HTR-8/SVneo (cell line): ENCODE measurements around the gene RPTOR.

Experiments
- DNase-seq: peaks from one replicate; pipeline ENCODE4 v3.0.0; 2011; ENCODE audit warnings: low spot score, mixed read lengths; ENCODE audit not compliant: insufficient read length
- FAIRE-seq: peaks from 2 replicates; lab custom pipeline; 2011; peaks lifted over from hg19 to GRCh38; lab: Jason Lieb, UNC

RPTOR gene

GRCh38 chr17:80832888-80833583 lies 288.4 kb downstream of the RPTOR start:
- DNase-seq (peak; percentile 97), FAIRE-seq (peak; percentile 99)

- DNase-seq (no peak), FAIRE-seq (no peak)
Measured at GRCh38 chr17:80833952-80834892, 289.6 kb downstream of the RPTOR start.

- no peak for FAIRE-seq
- no peak for DNase-seq
Measured at GRCh38 chr17:80834893-80835275, 290.2 kb downstream of the RPTOR start.

- no peak for DNase-seq
- no peak for FAIRE-seq
Measured at GRCh38 chr17:80835816-80836657, 291.4 kb downstream of the RPTOR start.

DNA sequence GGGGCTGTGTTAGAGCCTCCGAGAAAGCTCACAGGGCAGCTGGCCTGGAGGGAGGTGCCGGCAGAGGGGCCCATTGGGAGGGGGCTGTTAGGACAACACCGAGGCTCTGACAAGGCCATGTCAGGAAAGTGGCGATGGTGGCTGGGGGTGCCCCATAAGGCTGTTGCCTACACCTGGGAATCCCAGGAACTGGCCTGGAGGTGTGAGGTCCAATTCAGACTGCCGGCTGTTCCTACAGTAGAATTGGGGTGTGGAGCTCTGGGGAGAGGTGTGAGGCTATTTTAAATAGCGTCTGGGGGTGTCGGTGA lies 292.0 kb downstream of the RPTOR start:
- DNase-seq (no peak), FAIRE-seq (no peak)

GRCh38 chr17:80836971-80837481 lies 292.4 kb downstream of the RPTOR start:
- no peak for FAIRE-seq
- DNase-seq = no peak

GRCh38 chr17:80837711-80838110 lies 293.1 kb downstream of the RPTOR start:
- FAIRE-seq = no peak
- DNase-seq = no peak

- DNase-seq (no peak), FAIRE-seq (no peak)
Measured at GRCh38 chr17:80838311-80839025, 293.8 kb downstream of the RPTOR start.

- FAIRE-seq (no peak), DNase-seq (no peak)
Measured at GRCh38 chr17:80839026-80839345, 294.3 kb downstream of the RPTOR start.

DNA sequence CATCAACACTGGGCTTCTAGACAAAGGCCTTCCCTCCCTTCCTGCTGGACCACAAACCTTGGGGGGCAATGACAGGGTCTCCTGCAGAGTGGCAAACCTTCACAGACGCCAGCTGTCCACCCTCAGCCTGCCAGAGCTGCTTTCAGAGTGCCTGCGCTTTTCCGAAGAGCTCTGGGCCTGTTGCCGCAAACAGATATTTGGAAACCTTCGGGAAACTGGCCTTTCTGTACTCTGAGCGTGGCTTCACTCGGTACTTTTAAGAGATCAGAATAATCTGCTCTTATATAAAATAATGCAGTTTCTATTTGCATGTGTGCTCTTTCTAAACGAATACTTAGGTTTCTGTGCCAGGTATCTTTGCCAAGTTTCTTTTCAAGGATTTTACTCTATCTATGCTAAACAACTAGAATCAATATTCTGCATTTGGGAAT lies 294.9 kb downstream of the RPTOR start:
- FAIRE-seq (no peak), DNase-seq (no peak)

DNA sequence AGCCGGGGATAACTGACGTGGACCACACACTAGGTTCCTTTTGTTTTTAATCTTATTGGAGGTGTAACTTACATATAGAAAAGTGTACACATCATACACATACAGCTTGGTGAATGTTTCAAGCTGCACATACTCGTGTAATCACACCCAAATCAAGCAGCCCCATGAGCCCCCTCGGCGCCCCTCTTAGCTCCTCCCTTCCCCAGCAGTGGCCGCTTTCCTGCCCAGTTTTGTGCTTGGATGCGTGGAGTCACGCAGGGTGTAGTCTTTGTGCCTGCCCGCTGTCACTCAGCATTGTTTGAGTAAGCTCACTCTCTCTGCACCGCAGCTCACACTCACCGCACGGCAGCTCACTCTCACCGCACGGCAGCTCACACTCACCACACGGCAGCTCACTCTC lies 295.3 kb downstream of the RPTOR start:
- DNase-seq = no peak
- FAIRE-seq = no peak

DNA sequence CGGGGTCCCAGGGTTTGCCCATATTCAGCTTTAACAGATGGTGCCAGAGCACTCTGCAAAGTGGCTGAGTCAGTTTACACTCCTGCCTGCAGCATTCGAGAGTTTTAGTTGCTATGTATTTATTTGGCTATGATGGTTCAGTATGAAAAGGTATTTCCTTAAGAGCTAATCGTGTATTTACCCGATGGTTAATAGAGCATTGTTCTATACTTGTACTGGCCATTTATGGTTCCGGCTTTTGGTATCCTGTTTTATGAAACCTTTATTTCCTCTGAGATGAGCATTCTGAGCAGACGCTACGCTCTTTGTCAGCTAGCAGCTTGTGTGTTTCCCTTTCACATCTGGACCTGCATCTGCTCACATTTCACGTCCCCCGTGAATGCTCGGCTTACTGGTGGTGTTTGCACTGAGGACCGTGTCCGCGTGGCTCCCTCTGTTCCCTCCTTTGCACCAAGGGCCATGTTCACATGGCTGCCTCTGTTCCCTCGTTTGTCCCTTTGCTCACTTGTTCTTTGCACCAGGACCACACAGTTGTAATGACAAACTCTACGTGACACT lies 297.9 kb downstream of the RPTOR start:
- FAIRE-seq (peak; percentile 42), DNase-seq (no peak)

- FAIRE-seq (no peak), DNase-seq (no peak)
Measured at GRCh38 chr17:80843741-80844156, 299.1 kb downstream of the RPTOR start.

DNA sequence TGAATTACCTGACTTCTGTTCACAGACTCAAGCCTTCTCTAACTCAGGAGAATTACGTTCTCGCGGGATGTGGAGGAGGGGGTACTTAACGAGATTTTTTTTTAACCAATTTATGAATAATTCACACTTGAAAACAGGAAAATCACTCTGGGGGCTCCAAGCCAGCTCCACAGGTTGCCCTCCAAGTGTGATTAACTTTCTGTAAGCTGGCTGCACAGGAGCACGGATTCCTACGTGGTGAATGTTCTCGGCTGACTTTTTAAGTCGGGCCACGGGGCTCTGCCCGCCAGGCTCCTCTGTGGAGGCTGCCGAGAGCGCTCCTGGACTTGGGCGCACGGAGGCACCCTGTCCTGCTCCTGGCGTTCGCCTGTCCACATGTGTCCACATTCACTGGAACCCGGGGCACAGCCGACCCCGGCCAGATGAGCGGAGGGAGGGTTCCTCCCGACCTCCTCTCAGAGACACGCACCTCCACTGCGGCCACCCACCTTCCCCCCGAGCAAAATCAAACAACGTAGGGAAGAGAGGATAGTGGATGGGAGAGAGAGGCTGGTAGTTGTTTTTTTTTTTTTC lies 299.9 kb downstream of the RPTOR start:
- FAIRE-seq (no peak), DNase-seq (no peak)

GRCh38 chr17:80845069-80845862 lies 300.6 kb downstream of the RPTOR start:
- DNase-seq = no peak
- no peak for FAIRE-seq

GRCh38 chr17:80845863-80846671 lies 301.4 kb downstream of the RPTOR start:
- DNase-seq (no peak), FAIRE-seq (no peak)

GRCh38 chr17:80846932-80847331 lies 302.3 kb downstream of the RPTOR start:
- FAIRE-seq (peak; percentile 46), DNase-seq (no peak)
